GM12891 (cell line): ENCODE data around the gene OR12D2.

Experiments used
- POLR2A ChIP-seq: IDR thresholded peaks from 2 replicates; pipeline ENCODE4 v1.6.1; 2011; ENCODE audit warnings: low read depth, low read length, control low read depth
- POLR2AphosphoS5 ChIP-seq: IDR thresholded peaks from 2 replicates; pipeline ENCODE4 v1.6.1; 2011; ENCODE audit warnings: low read depth, low read length, control low read depth
- TAF1 ChIP-seq: IDR thresholded peaks from 2 replicates; pipeline ENCODE4 v1.6.1; 2011; ENCODE audit warnings: low read depth, low read length, control low read depth

DNA sequence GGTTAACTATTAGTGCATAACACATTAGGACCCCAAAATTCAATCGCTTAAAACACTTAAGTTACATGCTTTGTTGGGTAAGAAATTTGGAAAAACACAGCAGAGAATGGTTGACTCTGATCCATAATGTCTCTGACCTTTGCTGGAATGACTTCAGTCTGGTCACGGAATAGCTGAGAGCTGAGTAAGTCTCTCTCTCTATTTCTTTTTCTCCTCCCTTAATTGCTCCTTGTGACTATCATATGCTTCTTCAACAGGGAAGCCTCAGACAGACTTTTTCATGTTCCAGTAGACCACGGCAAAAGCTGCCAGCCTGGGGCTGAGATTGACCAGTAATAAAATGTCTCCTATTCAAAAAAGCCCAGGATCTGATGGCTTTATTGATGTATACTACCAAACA is 24.1 kb downstream of the OR12D2 start:
- TF ChIP-seq POLR2A (no peak), POLR2AphosphoS5 (no peak), TAF1 (no peak)
